ENCODE results near the gene TTLL4. TPM values are rescaled to one million over a fixed set of nuclear protein-coding genes. Genes with fewer than 3 reads are reported as not detected.
A peak's percentile ranks its signal among the peaks of the same experiment; 100 is the strongest.

Gene TTLL4
- total and polyA plus RNA-seq, 4 donors: 18.6 to 30.5 (median 22.3) TPM

DNA sequence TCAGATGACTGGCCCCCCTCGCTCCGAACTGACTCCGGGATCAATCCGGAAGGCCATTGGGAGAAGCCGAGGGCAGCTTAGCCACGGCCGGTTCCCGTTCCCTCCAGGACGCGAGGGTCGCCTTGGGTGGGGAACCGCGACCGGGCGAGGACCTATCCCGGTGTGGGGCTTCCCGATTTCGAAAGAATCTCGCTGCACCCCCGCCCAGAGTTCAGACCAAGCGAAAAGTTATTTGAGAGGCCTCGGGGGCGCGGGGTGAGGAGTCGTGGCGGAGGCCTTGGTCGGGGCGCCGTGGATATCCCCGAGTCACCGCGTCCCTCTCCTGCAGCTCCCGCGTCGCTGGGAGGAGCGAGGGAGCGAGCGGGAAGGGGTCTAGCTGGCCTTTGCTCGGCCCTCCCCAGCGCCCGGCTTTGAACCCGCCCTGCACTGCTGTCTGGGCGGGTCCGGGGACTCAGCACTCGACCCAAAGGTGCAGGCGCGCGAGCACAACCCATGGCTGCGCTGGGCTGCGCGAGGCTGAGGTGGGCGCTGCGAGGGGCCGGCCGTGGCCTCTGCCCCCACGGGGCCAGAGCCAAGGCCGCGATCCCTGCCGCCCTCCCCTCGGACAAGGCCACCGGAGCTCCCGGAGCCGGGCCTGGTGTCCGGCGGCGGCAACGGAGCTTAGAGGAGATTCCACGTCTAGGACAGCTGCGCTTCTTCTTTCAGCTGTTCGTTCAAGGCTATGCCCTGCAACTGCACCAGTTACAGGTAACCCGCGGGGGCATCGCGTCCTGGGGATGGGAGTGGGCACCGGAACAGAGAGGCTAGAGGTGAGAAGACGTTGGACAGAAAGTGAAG is 71.3 kb downstream of the TTLL4 start, which contains the start of gene CYP27A1:
CYP27A1 (plus strand) TSS at position 457 of the 837 bp plus-strand sequence; CDS start at position 493, 36 bp downstream.
- H3K27ac ChIP-seq (ENCODE audit: low read depth in 1 of 2, low read length in 1 of 2): peak within 1 kb of the TSS; percentile 68 to 89
- ATAC-seq (ENCODE audit: insufficient read depth, low FRiP score) (peak; percentile 88), DNase-seq (peak; percentile 56 to 65 (median 59))
- H3K36me3 ChIP-seq (ENCODE audit: control insufficient read depth in 4 of 4, insufficient read depth in 4 of 4, low read length in 4 of 4): no peaks in the 10 kb centered on the region
- H3K4me3 ChIP-seq: peak within 1 kb of the TSS; percentile 54
- H3K27me3 ChIP-seq (ENCODE audit: control insufficient read depth in 3 of 3, insufficient read depth in 3 of 3, low read length in 2 of 3): no peaks in the 10 kb centered on the region
- 1% methylated on average over 67 to 76 of the region's 76 CpGs for WGBS, 2 donors
- H3K4me1 ChIP-seq (ENCODE audit: control insufficient read depth in 5 of 5, insufficient read depth in 5 of 5, low read length in 5 of 5): peaks cover 0 to 16% (median 5%) of the 10 kb centered on the region in 5 donors
- TF ChIP-seq, protein P1, sequence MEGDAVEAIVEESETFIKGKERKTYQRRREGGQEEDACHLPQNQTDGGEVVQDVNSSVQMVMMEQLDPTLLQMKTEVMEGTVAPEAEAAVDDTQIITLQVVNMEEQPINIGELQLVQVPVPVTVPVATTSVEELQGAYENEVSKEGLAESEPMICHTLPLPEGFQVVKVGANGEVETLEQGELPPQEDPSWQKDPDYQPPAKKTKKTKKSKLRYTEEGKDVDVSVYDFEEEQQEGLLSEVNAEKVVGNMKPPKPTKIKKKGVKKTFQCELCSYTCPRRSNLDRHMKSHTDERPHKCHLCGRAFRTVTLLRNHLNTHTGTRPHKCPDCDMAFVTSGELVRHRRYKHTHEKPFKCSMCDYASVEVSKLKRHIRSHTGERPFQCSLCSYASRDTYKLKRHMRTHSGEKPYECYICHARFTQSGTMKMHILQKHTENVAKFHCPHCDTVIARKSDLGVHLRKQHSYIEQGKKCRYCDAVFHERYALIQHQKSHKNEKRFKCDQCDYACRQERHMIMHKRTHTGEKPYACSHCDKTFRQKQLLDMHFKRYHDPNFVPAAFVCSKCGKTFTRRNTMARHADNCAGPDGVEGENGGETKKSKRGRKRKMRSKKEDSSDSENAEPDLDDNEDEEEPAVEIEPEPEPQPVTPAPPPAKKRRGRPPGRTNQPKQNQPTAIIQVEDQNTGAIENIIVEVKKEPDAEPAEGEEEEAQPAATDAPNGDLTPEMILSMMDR (IDR thresholded peaks at IDR 0.05; ENCODE audit: control extremely low read depth, extremely low read depth): no peak
- peak within 1 kb of the TSS; percentile 44 to 85 for H3K9ac ChIP-seq (ENCODE audit: insufficient read depth in 1 of 2, low read length in 2 of 2)
- H3K9me3 ChIP-seq (ENCODE audit: control insufficient read depth in 4 of 4, insufficient read depth in 3 of 4, low read length in 3 of 4): peaks cover 0 to 1% (median 0%) of the 10 kb centered on the region in 4 donors

DNA sequence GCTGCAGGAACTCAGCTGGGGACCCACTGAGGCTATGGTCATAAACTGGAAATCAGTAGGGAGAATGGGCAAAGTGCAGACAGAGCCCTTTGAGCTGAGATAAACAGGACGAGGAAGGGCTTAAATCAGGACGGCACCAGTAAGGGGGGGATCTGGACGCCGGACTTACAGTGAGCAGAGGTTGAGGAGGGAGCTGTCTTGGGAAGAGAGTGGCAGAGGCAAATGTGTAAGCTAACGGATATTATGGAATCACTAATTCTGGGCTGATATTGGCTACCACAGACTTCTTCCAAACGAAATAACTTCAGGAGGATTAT is 71.9 kb downstream of the TTLL4 start:
- peak overlapping the region; percentile 55 to 89 for H3K27ac ChIP-seq (ENCODE audit: low read depth in 1 of 2, low read length in 1 of 2)
- WGBS, 2 donors: 24 to 37% methylated on average over 6 of the region's 6 CpGs
- TF ChIP-seq, protein P1 (IDR thresholded peaks at IDR 0.05; ENCODE audit: control extremely low read depth, extremely low read depth): no peak
- ATAC-seq (ENCODE audit: insufficient read depth, low FRiP score) (no peak), DNase-seq (peak in 2 of 3 donors; percentile 40 to 53)
- peaks cover 0 to 16% (median 5%) of the 10 kb centered on the region in 5 donors for H3K4me1 ChIP-seq (ENCODE audit: control insufficient read depth in 5 of 5, insufficient read depth in 5 of 5, low read length in 5 of 5)
- no peaks in the 10 kb centered on the region for H3K27me3 ChIP-seq (ENCODE audit: control insufficient read depth in 3 of 3, insufficient read depth in 3 of 3, low read length in 2 of 3)
- H3K9me3 ChIP-seq (ENCODE audit: control insufficient read depth in 4 of 4, insufficient read depth in 3 of 4, low read length in 3 of 4): no peaks in the 10 kb centered on the region
- peak overlapping the region; percentile 44 to 45 for H3K9ac ChIP-seq (ENCODE audit: insufficient read depth in 1 of 2, low read length in 2 of 2)
- H3K36me3 ChIP-seq (ENCODE audit: control insufficient read depth in 4 of 4, insufficient read depth in 4 of 4, low read length in 4 of 4): no peaks in the 10 kb centered on the region
- peak overlapping the region; percentile 54 for H3K4me3 ChIP-seq

DNA sequence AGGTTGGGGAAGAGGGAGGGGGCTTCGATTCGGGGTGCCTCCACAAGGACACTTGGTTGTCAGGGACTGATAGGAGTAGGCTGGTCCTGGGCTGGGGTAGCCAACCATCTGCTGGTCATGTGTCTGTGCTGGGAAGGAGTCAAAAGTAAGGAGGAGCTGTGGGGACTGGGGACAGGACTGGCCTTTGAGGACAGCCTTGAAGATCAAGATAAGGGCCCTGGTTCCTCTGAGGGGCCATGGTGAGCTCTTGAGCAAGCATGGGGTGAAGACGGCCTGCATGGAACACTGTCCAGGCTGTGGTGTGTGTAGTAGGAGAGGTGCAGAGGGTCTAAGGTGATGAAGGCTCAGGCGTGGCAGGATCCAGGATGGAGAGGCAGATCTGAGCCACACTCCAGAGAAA is 73.1 kb downstream of the TTLL4 start:
- Histone ChIP-seq H3K4me3 (no peak overlapping the region), H3K9ac (ENCODE audit: insufficient read depth in 1 of 2, low read length in 2 of 2) (no peak overlapping the region), H3K4me1 (ENCODE audit: control insufficient read depth in 5 of 5, insufficient read depth in 5 of 5, low read length in 5 of 5) (peaks cover 0 to 16% (median 5%) of the 10 kb centered on the region in 5 donors), H3K9me3 (ENCODE audit: control insufficient read depth in 4 of 4, insufficient read depth in 3 of 4, low read length in 3 of 4) (no peaks in the 10 kb centered on the region), H3K27me3 (ENCODE audit: control insufficient read depth in 3 of 3, insufficient read depth in 3 of 3, low read length in 2 of 3) (no peaks in the 10 kb centered on the region), H3K36me3 (ENCODE audit: control insufficient read depth in 4 of 4, insufficient read depth in 4 of 4, low read length in 4 of 4) (no peaks in the 10 kb centered on the region), H3K27ac (ENCODE audit: low read depth in 1 of 2, low read length in 1 of 2) (peak overlapping the region in 1 of 2 donors; percentile 55)
- DNase-seq: no peak
- TF ChIP-seq, protein P1 (IDR thresholded peaks at IDR 0.05; ENCODE audit: control extremely low read depth, extremely low read depth): no peak
- ATAC-seq (ENCODE audit: insufficient read depth, low FRiP score): no peak
- 87 to 91% methylated on average over 4 of the region's 4 CpGs for WGBS, 2 donors
